Neural progenitor cell (in vitro differentiated cells): ENCODE measurements around the gene DOK1.

ENCODE experiments used
- EZH2 ChIP-seq: fragments of 200-600 bp; sonication (generic); IDR thresholded peaks from 2 replicates; pipeline ENCODE4 v1.6.1; 2017; ENCODE audit warnings: antibody characterized with exemption, mild to moderate bottlenecking, moderate library complexity
- EZH2phosphoT487 ChIP-seq: fragments of 200-600 bp; sonication (generic); IDR thresholded peaks from 2 replicates; pipeline ENCODE4 v1.6.1; 2017; ENCODE audit warnings: antibody characterized with exemption
- TF ChIP-seq, protein P1 (sequence below): fragments of 200-600 bp; sonication (generic); IDR thresholded peaks from 2 replicates; pipeline ENCODE4 v1.5.1; 2017; ENCODE audit warnings: antibody characterized with exemption, mild to moderate bottlenecking

DNA sequence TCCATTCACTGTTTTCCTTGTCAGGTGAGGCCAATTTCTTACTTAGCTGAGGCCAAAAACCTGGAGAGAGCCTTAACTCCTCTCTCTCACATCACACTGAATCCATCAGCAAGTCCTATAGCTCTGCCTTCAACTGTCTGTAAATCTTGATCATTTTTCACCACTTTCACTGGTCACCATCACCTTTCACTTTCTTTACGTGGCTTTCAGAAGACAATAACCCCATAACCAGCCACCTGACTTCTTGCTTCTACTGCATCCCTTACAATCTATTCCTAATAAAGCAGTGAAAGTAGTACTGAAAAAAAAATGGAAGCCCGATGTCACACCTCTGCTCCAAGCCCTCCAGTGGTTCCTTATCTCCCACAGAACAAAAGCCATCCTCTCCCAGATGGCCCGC is 8.5 kb upstream of the DOK1 start:
- TF ChIP-seq, protein P1, sequence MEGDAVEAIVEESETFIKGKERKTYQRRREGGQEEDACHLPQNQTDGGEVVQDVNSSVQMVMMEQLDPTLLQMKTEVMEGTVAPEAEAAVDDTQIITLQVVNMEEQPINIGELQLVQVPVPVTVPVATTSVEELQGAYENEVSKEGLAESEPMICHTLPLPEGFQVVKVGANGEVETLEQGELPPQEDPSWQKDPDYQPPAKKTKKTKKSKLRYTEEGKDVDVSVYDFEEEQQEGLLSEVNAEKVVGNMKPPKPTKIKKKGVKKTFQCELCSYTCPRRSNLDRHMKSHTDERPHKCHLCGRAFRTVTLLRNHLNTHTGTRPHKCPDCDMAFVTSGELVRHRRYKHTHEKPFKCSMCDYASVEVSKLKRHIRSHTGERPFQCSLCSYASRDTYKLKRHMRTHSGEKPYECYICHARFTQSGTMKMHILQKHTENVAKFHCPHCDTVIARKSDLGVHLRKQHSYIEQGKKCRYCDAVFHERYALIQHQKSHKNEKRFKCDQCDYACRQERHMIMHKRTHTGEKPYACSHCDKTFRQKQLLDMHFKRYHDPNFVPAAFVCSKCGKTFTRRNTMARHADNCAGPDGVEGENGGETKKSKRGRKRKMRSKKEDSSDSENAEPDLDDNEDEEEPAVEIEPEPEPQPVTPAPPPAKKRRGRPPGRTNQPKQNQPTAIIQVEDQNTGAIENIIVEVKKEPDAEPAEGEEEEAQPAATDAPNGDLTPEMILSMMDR: no peak
- TF ChIP-seq EZH2: no peak
- no peak for TF ChIP-seq EZH2phosphoT487
